ENCODE measurements around the gene NAA60. TPM values are rescaled to one million over a fixed set of nuclear protein-coding genes. Genes with fewer than 3 reads are reported as not detected.

The NAA60 gene
- total and polyA plus RNA-seq, 2 experiments from 2014 or later = 32.4 to 36.5 TPM

GRCh38 chr16:3513892-3514583 lies 70.6 kb downstream of the NAA60 start:
- Histone ChIP-seq H4K20me1 (replicated peaks; ENCODE audit: insufficient read depth) (peaks cover 8% of the 10 kb centered on the region; the same call in 1 of the 2 replicates), H3K4me3 (no peak overlapping the region), H3K4me1 (ENCODE audit: insufficient read depth) (no peaks in the 10 kb centered on the region), H3K79me2 (replicated peaks; ENCODE audit: insufficient read depth) (no peaks in the 10 kb centered on the region), H3F3A (replicated peaks; ENCODE audit: low read depth) (no peaks in the 10 kb centered on the region), H3K27me3 (ENCODE audit: insufficient read depth) (no peaks in the 10 kb centered on the region), H3K27ac (ENCODE audit: low read depth) (no peak overlapping the region), H2AFZ (no peak overlapping the region), H3K4me2 (no peak overlapping the region), H3K9me2 (ENCODE audit: insufficient read depth) (no peaks in the 10 kb centered on the region), H3K36me3 (ENCODE audit: insufficient read depth) (no peaks in the 10 kb centered on the region)
- no peak for DNase-seq (ENCODE audit: low spot score)
- Mint-ChIP-seq H3K9me3 (no peaks in the 10 kb centered on the region; the same call in 2 of the 3 replicates), H3K4me3 (no peak overlapping the region), H3K27ac (no peak overlapping the region), H3K27me3 (ENCODE audit: insufficient read depth, low read depth, poor library complexity) (peaks cover 4% of the 10 kb centered on the region), H3K36me3 (ENCODE audit: low read depth) (peaks cover 45% of the 10 kb centered on the region), H3K4me1 (no peaks in the 10 kb centered on the region)
- TF ChIP-seq, protein P1, sequence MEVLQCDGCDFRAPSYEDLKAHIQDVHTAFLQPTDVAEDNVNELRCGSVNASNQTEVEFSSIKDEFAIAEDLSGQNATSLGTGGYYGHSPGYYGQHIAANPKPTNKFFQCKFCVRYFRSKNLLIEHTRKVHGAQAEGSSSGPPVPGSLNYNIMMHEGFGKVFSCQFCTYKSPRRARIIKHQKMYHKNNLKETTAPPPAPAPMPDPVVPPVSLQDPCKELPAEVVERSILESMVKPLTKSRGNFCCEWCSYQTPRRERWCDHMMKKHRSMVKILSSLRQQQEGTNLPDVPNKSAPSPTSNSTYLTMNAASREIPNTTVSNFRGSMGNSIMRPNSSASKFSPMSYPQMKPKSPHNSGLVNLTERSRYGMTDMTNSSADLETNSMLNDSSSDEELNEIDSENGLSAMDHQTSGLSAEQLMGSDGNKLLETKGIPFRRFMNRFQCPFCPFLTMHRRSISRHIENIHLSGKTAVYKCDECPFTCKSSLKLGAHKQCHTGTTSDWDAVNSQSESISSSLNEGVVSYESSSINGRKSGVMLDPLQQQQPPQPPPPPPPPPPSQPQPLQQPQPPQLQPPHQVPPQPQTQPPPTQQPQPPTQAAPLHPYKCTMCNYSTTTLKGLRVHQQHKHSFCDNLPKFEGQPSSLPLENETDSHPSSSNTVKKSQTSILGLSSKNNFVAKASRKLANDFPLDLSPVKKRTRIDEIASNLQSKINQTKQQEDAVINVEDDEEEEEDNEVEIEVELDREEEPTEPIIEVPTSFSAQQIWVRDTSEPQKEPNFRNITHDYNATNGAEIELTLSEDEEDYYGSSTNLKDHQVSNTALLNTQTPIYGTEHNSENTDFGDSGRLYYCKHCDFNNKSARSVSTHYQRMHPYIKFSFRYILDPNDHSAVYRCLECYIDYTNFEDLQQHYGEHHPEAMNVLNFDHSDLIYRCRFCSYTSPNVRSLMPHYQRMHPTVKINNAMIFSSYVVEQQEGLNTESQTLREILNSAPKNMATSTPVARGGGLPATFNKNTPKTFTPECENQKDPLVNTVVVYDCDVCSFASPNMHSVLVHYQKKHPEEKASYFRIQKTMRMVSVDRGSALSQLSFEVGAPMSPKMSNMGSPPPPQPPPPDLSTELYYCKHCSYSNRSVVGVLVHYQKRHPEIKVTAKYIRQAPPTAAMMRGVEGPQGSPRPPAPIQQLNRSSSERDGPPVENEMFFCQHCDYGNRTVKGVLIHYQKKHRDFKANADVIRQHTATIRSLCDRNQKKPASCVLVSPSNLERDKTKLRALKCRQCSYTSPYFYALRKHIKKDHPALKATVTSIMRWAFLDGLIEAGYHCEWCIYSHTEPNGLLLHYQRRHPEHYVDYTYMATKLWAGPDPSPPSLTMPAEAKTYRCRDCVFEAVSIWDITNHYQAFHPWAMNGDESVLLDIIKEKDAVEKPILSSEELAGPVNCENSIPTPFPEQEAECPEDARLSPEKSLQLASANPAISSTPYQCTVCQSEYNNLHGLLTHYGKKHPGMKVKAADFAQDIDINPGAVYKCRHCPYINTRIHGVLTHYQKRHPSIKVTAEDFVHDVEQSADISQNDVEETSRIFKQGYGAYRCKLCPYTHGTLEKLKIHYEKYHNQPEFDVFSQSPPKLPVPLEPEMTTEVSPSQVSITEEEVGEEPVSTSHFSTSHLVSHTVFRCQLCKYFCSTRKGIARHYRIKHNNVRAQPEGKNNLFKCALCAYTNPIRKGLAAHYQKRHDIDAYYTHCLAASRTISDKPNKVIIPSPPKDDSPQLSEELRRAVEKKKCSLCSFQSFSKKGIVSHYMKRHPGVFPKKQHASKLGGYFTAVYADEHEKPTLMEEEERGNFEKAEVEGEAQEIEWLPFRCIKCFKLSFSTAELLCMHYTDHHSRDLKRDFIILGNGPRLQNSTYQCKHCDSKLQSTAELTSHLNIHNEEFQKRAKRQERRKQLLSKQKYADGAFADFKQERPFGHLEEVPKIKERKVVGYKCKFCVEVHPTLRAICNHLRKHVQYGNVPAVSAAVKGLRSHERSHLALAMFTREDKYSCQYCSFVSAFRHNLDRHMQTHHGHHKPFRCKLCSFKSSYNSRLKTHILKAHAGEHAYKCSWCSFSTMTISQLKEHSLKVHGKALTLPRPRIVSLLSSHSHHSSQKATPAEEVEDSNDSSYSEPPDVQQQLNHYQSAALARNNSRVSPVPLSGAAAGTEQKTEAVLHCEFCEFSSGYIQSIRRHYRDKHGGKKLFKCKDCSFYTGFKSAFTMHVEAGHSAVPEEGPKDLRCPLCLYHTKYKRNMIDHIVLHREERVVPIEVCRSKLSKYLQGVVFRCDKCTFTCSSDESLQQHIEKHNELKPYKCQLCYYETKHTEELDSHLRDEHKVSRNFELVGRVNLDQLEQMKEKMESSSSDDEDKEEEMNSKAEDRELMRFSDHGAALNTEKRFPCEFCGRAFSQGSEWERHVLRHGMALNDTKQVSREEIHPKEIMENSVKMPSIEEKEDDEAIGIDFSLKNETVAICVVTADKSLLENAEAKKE (CRISPR knock-in tag; IDR thresholded peaks at IDR 0.05) = no peak
- TF ChIP-seq EZH2phosphoT487 (IDR thresholded peaks at IDR 0.05; ENCODE audit: unreplicated experiment) (no peak), JUNB (IDR thresholded peaks at IDR 0.05; ENCODE audit: unreplicated experiment) (no peak), ZNF114 (CRISPR knock-in tag; IDR thresholded peaks at IDR 0.05) (no peak), ZNF331 (CRISPR knock-in tag; IDR thresholded peaks at IDR 0.05; ENCODE audit: low read depth) (no peak), POLR2AphosphoS5 (IDR thresholded peaks at IDR 0.05; ENCODE audit: low read depth) (no peak), STAT1 (IDR thresholded peaks at IDR 0.05; ENCODE audit: unreplicated experiment) (no peak)
- TF ChIP-seq, protein P2, sequence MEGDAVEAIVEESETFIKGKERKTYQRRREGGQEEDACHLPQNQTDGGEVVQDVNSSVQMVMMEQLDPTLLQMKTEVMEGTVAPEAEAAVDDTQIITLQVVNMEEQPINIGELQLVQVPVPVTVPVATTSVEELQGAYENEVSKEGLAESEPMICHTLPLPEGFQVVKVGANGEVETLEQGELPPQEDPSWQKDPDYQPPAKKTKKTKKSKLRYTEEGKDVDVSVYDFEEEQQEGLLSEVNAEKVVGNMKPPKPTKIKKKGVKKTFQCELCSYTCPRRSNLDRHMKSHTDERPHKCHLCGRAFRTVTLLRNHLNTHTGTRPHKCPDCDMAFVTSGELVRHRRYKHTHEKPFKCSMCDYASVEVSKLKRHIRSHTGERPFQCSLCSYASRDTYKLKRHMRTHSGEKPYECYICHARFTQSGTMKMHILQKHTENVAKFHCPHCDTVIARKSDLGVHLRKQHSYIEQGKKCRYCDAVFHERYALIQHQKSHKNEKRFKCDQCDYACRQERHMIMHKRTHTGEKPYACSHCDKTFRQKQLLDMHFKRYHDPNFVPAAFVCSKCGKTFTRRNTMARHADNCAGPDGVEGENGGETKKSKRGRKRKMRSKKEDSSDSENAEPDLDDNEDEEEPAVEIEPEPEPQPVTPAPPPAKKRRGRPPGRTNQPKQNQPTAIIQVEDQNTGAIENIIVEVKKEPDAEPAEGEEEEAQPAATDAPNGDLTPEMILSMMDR (conservative IDR thresholded peaks at IDR 0.05; ENCODE audit: low read depth in 2 of 2) = no peak
- TF ChIP-seq, protein P3, sequence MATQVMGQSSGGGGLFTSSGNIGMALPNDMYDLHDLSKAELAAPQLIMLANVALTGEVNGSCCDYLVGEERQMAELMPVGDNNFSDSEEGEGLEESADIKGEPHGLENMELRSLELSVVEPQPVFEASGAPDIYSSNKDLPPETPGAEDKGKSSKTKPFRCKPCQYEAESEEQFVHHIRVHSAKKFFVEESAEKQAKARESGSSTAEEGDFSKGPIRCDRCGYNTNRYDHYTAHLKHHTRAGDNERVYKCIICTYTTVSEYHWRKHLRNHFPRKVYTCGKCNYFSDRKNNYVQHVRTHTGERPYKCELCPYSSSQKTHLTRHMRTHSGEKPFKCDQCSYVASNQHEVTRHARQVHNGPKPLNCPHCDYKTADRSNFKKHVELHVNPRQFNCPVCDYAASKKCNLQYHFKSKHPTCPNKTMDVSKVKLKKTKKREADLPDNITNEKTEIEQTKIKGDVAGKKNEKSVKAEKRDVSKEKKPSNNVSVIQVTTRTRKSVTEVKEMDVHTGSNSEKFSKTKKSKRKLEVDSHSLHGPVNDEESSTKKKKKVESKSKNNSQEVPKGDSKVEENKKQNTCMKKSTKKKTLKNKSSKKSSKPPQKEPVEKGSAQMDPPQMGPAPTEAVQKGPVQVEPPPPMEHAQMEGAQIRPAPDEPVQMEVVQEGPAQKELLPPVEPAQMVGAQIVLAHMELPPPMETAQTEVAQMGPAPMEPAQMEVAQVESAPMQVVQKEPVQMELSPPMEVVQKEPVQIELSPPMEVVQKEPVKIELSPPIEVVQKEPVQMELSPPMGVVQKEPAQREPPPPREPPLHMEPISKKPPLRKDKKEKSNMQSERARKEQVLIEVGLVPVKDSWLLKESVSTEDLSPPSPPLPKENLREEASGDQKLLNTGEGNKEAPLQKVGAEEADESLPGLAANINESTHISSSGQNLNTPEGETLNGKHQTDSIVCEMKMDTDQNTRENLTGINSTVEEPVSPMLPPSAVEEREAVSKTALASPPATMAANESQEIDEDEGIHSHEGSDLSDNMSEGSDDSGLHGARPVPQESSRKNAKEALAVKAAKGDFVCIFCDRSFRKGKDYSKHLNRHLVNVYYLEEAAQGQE (IDR thresholded peaks at IDR 0.05; ENCODE audit: unreplicated experiment) = no peak
- no peak for ATAC-seq

All from GM23338 (cell line).